Measurements from ENCODE around the gene NSG1.

GRCh38 chr4:4395371-4395770 is 8.5 kb downstream of the NSG1 start:
- no peak for TF ChIP-seq YY1 (IDR thresholded peaks at IDR 0.05; ENCODE audit: insufficient read depth, insufficient read length)
- TF ChIP-seq ZNF274 (IDR thresholded peaks at IDR 0.05; ENCODE audit: low read depth, low read length): no peak
- TF ChIP-seq SUZ12 (IDR thresholded peaks at IDR 0.05; ENCODE audit: extremely low read depth, insufficient read depth, insufficient read length): no peak
